WTC11 (cell line): ENCODE data around the gene ALDOA. TPM values are rescaled to one million over a fixed set of nuclear protein-coding genes. Genes with fewer than 3 reads are reported as not detected.

Experiments used
- ATAC-seq: fragments of 200-7000 bp; cut with Tn5 transposase; 2 replicates; pipeline ENCODE4 v1.10.0; 2021; ENCODE audit warnings: mild to moderate bottlenecking, moderate library complexity
- CTCF ChIA-PET: fragments of 300-600 bp; sonication (Branson Sonifier 250); formaldehyde crosslinking; loops from one replicate; lab custom pipeline; 2021; ENCODE audit warnings: antibody characterized with exemption; lab: Charles Lee
- POLR2A ChIA-PET: fragments of 350-600 bp; sonication (Branson Sonifier 250); formaldehyde crosslinking; loops from one replicate; lab custom pipeline; 2021; ENCODE audit warnings: antibody characterized with exemption; lab: Charles Lee
- DNase-seq: peaks from one replicate; pipeline ENCODE4 v3.0.0; 2021; ENCODE audit warnings: low spot score
- H3K27ac Mint-ChIP-seq: 2 replicates; pipeline ENCODE4 v1.8.0; 2021; ENCODE audit warnings: mixed read lengths
- H3K27me3 Mint-ChIP-seq: 2 replicates; pipeline ENCODE4 v1.8.0; 2021; ENCODE audit warnings: low read depth, mild to moderate bottlenecking, moderate library complexity, mixed read lengths
- H3K36me3 Mint-ChIP-seq: 2 replicates; pipeline ENCODE4 v1.8.0; 2021; ENCODE audit warnings: mixed read lengths
- H3K4me1 Mint-ChIP-seq: 2 replicates; pipeline ENCODE4 v1.8.0; 2022; ENCODE audit warnings: mixed read lengths
- H3K4me3 Mint-ChIP-seq: 2 replicates; pipeline ENCODE4 v1.8.0; 2021; ENCODE audit warnings: mild to moderate bottlenecking, moderate library complexity, mixed read lengths
- H3K9me3 Mint-ChIP-seq: 2 replicates; pipeline ENCODE4 v1.8.0; 2021; ENCODE audit warnings: mixed read lengths
- GABPB1 ChIP-seq: sonication (generic); formaldehyde crosslinking; IDR thresholded peaks from 2 replicates; pipeline ENCODE4 v1.8.1; 2023; ENCODE audit warnings: mild to moderate bottlenecking, missing genetic modification reagents
- IRF2 ChIP-seq: sonication (generic); formaldehyde crosslinking; IDR thresholded peaks from 2 replicates; pipeline ENCODE4 v1.8.0; 2022; ENCODE audit warnings: low read depth, missing genetic modification reagents, borderline replicate concordance
- NR1H2 ChIP-seq: sonication (generic); formaldehyde crosslinking; IDR thresholded peaks from 2 replicates; pipeline ENCODE4 v1.9.0; 2021; ENCODE audit warnings: mild to moderate bottlenecking, moderate library complexity, missing genetic modification reagents
- NR2C2 ChIP-seq: sonication (generic); formaldehyde crosslinking; IDR thresholded peaks from 2 replicates; pipeline ENCODE4 v1.8.0; 2022; ENCODE audit warnings: mild to moderate bottlenecking, missing genetic modification reagents
- NR3C1 ChIP-seq: sonication (generic); formaldehyde crosslinking; conservative IDR thresholded peaks from 2 replicates; pipeline ENCODE4 v1.8.1; 2023; ENCODE audit warnings: low read depth, mild to moderate bottlenecking, missing genetic modification reagents
- PRRX2 ChIP-seq: fragments of 250-450 bp; sonication (Bioruptor Pico); IDR thresholded peaks from 2 replicates; pipeline ENCODE4 v1.8.0; 2021; ENCODE audit warnings: mild to moderate bottlenecking
- RELA ChIP-seq: sonication (generic); formaldehyde crosslinking; IDR thresholded peaks from 2 replicates; pipeline ENCODE4 v1.8.1; 2022; ENCODE audit warnings: missing genetic modification reagents, mild to moderate bottlenecking, borderline replicate concordance
- ZBTB21 ChIP-seq: sonication (generic); formaldehyde crosslinking; IDR thresholded peaks from 2 replicates; pipeline ENCODE4 v1.8.1; 2023; ENCODE audit warnings: mild to moderate bottlenecking, missing genetic modification reagents, borderline replicate concordance
- ZNF317 ChIP-seq: sonication (generic); formaldehyde crosslinking; IDR thresholded peaks from 2 replicates; pipeline ENCODE4 v1.8.1; 2023; ENCODE audit warnings: low read depth, mild to moderate bottlenecking, moderate library complexity, missing genetic modification reagents, borderline replicate concordance
- ZNF396 ChIP-seq: fragments of 250-450 bp; sonication (Bioruptor Pico); IDR thresholded peaks from 2 replicates; pipeline ENCODE4 v1.8.0; 2021; ENCODE audit warnings: mild to moderate bottlenecking, moderate library complexity, borderline replicate concordance
- total RNA-seq: library from RNA; stranded (reverse); gene quantifications from 3 replicates; pipeline ENCODE4 v1.2.3, GENCODE V29; 2021
- TF ChIP-seq, protein P1 (sequence below): sonication (generic); formaldehyde crosslinking; IDR thresholded peaks from 2 replicates; pipeline ENCODE4 v1.8.1; 2023; ENCODE audit warnings: mild to moderate bottlenecking, missing genetic modification reagents, borderline replicate concordance
- TF ChIP-seq, protein P2 (sequence below): fragments of 250-450 bp; sonication (Bioruptor Pico); IDR thresholded peaks from 2 replicates; pipeline ENCODE4 v1.8.0; 2021; ENCODE audit warnings: mild to moderate bottlenecking
- TF ChIP-seq, protein P3 (sequence below): fragments of 250-450 bp; sonication (Bioruptor Pico); IDR thresholded peaks from 2 replicates; pipeline ENCODE4 v1.9.0; 2021; ENCODE audit warnings: moderate library complexity, mild to moderate bottlenecking, inconsistent platforms, borderline replicate concordance
- TF ChIP-seq, protein P4 (sequence below): fragments of 200-600 bp; IDR thresholded peaks from 2 replicates; pipeline ENCODE4 v1.8.0; 2022; ENCODE audit warnings: antibody characterized with exemption
- TF ChIP-seq, protein P5 (sequence below): sonication (generic); formaldehyde crosslinking; IDR thresholded peaks from 2 replicates; pipeline ENCODE4 v1.8.1; 2022; ENCODE audit warnings: low read depth, missing genetic modification reagents, borderline replicate concordance

ALDOA gene
- total RNA-seq, 1 experiment from 2014 or later = 1,537 TPM

DNA sequence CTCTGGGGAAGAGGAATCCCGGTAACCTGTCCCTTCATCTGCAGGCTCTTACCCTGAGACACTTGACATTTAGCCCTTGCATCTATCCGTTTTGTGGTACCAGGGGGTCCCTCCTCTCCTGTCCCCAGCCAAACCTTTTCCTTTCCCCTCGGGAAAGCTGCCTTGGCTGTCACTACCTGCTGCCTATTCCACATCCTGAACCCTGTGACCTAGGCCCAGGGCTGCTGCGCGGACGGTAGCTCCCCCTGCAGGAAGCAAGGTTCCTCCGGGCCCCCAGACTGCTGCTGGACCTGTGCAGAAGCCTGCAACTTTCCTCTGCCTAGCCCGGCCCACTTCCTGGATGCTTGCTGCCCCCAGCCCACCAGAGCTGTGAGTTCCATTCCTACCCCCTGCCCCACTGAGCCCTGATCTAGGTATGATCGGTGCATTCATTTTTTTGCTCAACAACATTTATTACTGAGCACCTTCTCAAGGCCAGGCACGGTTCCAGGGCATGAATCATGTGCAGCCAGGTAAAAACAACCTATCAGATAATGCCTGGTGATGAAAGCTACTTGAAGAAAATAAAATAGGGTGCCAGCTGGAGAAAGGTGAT lies 10.5 kb upstream of the ALDOA start:
- peak; percentile 84 for DNase-seq
- no peaks in the 10 kb centered on the region for H3K9me3 Mint-ChIP-seq
- CTCF ChIA-PET = interaction anchor here (0.6 to 6.8 kb wide), 46 partner anchors 8 to 1482 kb away, joined by 3 to 89 read pairs (median 4); partner anchors contain the start of genes ALDOA, ASPHD1, C16orf92 and CD2BP2
- peaks cover 14% of the 10 kb centered on the region for H3K4me1 Mint-ChIP-seq
- TF ChIP-seq, protein P1, sequence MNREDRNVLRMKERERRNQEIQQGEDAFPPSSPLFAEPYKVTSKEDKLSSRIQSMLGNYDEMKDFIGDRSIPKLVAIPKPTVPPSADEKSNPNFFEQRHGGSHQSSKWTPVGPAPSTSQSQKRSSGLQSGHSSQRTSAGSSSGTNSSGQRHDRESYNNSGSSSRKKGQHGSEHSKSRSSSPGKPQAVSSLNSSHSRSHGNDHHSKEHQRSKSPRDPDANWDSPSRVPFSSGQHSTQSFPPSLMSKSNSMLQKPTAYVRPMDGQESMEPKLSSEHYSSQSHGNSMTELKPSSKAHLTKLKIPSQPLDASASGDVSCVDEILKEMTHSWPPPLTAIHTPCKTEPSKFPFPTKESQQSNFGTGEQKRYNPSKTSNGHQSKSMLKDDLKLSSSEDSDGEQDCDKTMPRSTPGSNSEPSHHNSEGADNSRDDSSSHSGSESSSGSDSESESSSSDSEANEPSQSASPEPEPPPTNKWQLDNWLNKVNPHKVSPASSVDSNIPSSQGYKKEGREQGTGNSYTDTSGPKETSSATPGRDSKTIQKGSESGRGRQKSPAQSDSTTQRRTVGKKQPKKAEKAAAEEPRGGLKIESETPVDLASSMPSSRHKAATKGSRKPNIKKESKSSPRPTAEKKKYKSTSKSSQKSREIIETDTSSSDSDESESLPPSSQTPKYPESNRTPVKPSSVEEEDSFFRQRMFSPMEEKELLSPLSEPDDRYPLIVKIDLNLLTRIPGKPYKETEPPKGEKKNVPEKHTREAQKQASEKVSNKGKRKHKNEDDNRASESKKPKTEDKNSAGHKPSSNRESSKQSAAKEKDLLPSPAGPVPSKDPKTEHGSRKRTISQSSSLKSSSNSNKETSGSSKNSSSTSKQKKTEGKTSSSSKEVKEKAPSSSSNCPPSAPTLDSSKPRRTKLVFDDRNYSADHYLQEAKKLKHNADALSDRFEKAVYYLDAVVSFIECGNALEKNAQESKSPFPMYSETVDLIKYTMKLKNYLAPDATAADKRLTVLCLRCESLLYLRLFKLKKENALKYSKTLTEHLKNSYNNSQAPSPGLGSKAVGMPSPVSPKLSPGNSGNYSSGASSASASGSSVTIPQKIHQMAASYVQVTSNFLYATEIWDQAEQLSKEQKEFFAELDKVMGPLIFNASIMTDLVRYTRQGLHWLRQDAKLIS (CRISPR knock-in tag) = no peak
- no peak for TF ChIP-seq NR1H2
- TF ChIP-seq, protein P2, sequence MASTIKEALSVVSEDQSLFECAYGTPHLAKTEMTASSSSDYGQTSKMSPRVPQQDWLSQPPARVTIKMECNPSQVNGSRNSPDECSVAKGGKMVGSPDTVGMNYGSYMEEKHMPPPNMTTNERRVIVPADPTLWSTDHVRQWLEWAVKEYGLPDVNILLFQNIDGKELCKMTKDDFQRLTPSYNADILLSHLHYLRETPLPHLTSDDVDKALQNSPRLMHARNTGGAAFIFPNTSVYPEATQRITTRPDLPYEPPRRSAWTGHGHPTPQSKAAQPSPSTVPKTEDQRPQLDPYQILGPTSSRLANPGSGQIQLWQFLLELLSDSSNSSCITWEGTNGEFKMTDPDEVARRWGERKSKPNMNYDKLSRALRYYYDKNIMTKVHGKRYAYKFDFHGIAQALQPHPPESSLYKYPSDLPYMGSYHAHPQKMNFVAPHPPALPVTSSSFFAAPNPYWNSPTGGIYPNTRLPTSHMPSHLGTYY = no peak
- TF ChIP-seq, protein P3, sequence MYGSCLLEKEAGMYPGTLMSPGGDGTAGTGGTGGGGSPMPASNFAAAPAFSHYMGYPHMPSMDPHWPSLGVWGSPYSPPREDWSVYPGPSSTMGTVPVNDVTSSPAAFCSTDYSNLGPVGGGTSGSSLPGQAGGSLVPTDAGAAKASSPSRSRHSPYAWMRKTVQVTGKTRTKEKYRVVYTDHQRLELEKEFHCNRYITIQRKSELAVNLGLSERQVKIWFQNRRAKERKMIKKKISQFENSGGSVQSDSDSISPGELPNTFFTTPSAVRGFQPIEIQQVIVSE (CRISPR knock-in tag) = no peak
- no peak for TF ChIP-seq ZNF396 (CRISPR knock-in tag)
- TF ChIP-seq, protein P4, sequence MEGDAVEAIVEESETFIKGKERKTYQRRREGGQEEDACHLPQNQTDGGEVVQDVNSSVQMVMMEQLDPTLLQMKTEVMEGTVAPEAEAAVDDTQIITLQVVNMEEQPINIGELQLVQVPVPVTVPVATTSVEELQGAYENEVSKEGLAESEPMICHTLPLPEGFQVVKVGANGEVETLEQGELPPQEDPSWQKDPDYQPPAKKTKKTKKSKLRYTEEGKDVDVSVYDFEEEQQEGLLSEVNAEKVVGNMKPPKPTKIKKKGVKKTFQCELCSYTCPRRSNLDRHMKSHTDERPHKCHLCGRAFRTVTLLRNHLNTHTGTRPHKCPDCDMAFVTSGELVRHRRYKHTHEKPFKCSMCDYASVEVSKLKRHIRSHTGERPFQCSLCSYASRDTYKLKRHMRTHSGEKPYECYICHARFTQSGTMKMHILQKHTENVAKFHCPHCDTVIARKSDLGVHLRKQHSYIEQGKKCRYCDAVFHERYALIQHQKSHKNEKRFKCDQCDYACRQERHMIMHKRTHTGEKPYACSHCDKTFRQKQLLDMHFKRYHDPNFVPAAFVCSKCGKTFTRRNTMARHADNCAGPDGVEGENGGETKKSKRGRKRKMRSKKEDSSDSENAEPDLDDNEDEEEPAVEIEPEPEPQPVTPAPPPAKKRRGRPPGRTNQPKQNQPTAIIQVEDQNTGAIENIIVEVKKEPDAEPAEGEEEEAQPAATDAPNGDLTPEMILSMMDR = peak; percentile 43; the same call in 1 of the 2 replicates
- TF ChIP-seq GABPB1 (CRISPR knock-in tag) = 0 out of 2 replicates have a peak, but pooled peaks have one; percentile 0
- TF ChIP-seq RELA (CRISPR knock-in tag) = no peak
- TF ChIP-seq NR3C1 (CRISPR knock-in tag) = no peak
- TF ChIP-seq, protein P5, sequence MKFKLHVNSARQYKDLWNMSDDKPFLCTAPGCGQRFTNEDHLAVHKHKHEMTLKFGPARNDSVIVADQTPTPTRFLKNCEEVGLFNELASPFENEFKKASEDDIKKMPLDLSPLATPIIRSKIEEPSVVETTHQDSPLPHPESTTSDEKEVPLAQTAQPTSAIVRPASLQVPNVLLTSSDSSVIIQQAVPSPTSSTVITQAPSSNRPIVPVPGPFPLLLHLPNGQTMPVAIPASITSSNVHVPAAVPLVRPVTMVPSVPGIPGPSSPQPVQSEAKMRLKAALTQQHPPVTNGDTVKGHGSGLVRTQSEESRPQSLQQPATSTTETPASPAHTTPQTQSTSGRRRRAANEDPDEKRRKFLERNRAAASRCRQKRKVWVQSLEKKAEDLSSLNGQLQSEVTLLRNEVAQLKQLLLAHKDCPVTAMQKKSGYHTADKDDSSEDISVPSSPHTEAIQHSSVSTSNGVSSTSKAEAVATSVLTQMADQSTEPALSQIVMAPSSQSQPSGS = no peak
- TF ChIP-seq, all 79 proteins: peak for 2
- ATAC-seq = peak; percentile 96
- H3K36me3 Mint-ChIP-seq = no peaks in the 10 kb centered on the region
- POLR2A ChIA-PET = interaction anchor here (0.6 to 1.1 kb wide), 4 partner anchors 8 to 82 kb away, joined by 3 to 4 read pairs (median 4); no protein-coding TSS in a partner anchor
- H3K27me3 Mint-ChIP-seq = peaks cover 31% of the 10 kb centered on the region
- peak overlapping the region; percentile 47 for H3K4me3 Mint-ChIP-seq
- no peak overlapping the region for H3K27ac Mint-ChIP-seq

DNA sequence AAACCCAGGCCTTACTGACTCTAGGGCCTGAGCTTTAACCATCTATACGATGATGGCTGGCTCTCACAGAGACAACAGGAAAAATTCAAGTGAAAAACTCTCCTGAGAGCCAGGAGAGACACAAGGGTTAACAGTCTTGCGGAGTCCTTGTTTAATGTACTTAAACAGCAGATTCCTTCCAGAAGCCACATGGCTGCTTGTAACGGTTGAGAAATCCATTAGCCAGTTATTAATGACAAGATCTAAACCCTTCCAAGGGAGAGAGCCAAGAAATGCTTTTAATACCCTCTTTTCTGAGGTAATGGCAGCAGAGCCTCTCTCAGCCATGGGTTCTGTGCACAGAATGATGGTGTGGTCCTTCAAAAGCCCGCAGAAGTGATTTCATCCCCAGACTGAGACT lies 5.2 kb upstream of the ALDOA start:
- H3K27ac Mint-ChIP-seq = no peak overlapping the region
- no peaks in the 10 kb centered on the region for H3K36me3 Mint-ChIP-seq
- TF ChIP-seq PRRX2 (CRISPR knock-in tag) (no peak), IRF2 (no peak), ZBTB21 (CRISPR knock-in tag) (no peak), ZNF317 (CRISPR knock-in tag) (no peak), NR2C2 (CRISPR knock-in tag) (no peak)
- TF ChIP-seq, protein P3 (CRISPR knock-in tag) = no peak
- no peak overlapping the region for H3K4me3 Mint-ChIP-seq
- DNase-seq (no peak), ATAC-seq (no peak)
- ChIA-PET CTCF (no interaction called here), POLR2A (no interaction called here)
- H3K4me1 Mint-ChIP-seq = peaks cover 17% of the 10 kb centered on the region
- H3K9me3 Mint-ChIP-seq = no peaks in the 10 kb centered on the region
- H3K27me3 Mint-ChIP-seq = peaks cover 3% of the 10 kb centered on the region; the same call in 1 of the 2 replicates
